IMR-90 (cell line): ENCODE results near the gene PITRM1. TPM values are rescaled to one million over a fixed set of nuclear protein-coding genes. Genes with fewer than 3 reads are reported as not detected.

Experiments
- ATAC-seq: fragments of 200-7000 bp; cut with Tn5 transposase; 2 replicates; pipeline ENCODE4 v1.9.1; 2020; ENCODE audit warnings: low read depth, mild to moderate bottlenecking, moderate library complexity
- BruUV-seq: library from RNA; stranded (reverse); fragments of 400-500 nt; replicated peaks from 2 replicates; lab custom pipeline; 2021; lab: Mats Ljungman, UMichigan
- CTCF ChIA-PET: fragments of 300-600 bp; formaldehyde crosslinking; extraction: SDS; loops from one replicate; lab custom pipeline; 2021; ENCODE audit warnings: antibody characterized with exemption; lab: Yijun Ruan, JAX
- POLR2A ChIA-PET: fragments of 300-600 bp; sonication (Branson Sonifier 250); formaldehyde crosslinking; loops from one replicate; lab custom pipeline; 2022; ENCODE audit warnings: antibody characterized with exemption; ENCODE audit not compliant: unreplicated experiment; lab: Charles Lee
- DNase-seq: peaks from one replicate; pipeline ENCODE4 v3.0.0; 2013
- H2AFZ ChIP-seq: replicated peaks from 2 replicates; pipeline ENCODE3; 2013; ENCODE audit warnings: low read length, mild to moderate bottlenecking; ENCODE audit not compliant: poor library complexity
- H2AK5ac ChIP-seq: 2 replicates; pipeline ENCODE4 v1.6.1; 2013; ENCODE audit warnings: low read depth, low read length, inconsistent platforms
- H2AK9ac ChIP-seq: replicated peaks from 2 replicates; pipeline ENCODE3; 2013; ENCODE audit warnings: mild to moderate bottlenecking, low read depth, low read length, moderate library complexity; ENCODE audit not compliant: poor library complexity
- H2BK120ac ChIP-seq: 2 replicates; pipeline ENCODE4 v1.6.1; 2013; ENCODE audit warnings: low read depth, low read length, inconsistent platforms
- H2BK15ac ChIP-seq: 3 replicates; pipeline ENCODE4 v1.6.1; 2013; ENCODE audit warnings: low read depth, low read length, inconsistent platforms
- H2BK20ac ChIP-seq: 2 replicates; pipeline ENCODE4 v1.6.1; 2013; ENCODE audit warnings: low read depth, mild to moderate bottlenecking, inconsistent platforms, low read length, moderate library complexity
- H2BK5ac ChIP-seq: 2 replicates; pipeline ENCODE4 v1.6.1; 2013; ENCODE audit warnings: mild to moderate bottlenecking, low read depth, low read length, inconsistent platforms; ENCODE audit not compliant: poor library complexity, severe bottlenecking
- H3K14ac ChIP-seq: replicated peaks from 2 replicates; pipeline ENCODE4 v1.6.1; 2013; ENCODE audit warnings: low read depth, low read length, inconsistent platforms
- H3K18ac ChIP-seq: 2 replicates; pipeline ENCODE4 v1.6.1; 2013; ENCODE audit warnings: low read depth, low read length, control low read depth
- H3K23ac ChIP-seq: 2 replicates; pipeline ENCODE4 v1.6.1; 2013; ENCODE audit warnings: low read depth, low read length, inconsistent platforms
- H3K27ac ChIP-seq: 2 replicates; pipeline ENCODE4 v1.5.1; 2013; ENCODE audit warnings: mild to moderate bottlenecking, control low read depth, low read length; ENCODE audit not compliant: insufficient read depth
- H3K27me3 ChIP-seq: 2 replicates; pipeline ENCODE4 v1.6.1; 2013; ENCODE audit warnings: low read length; ENCODE audit not compliant: control insufficient read depth, insufficient read depth
- H3K36me3 ChIP-seq: 2 replicates; pipeline ENCODE4 v1.6.1; 2013; ENCODE audit warnings: low read length, mixed read lengths; ENCODE audit not compliant: control insufficient read depth, insufficient read depth
- H3K4ac ChIP-seq: 2 replicates; pipeline ENCODE4 v1.6.1; 2013; ENCODE audit warnings: low read depth, low read length, inconsistent platforms
- H3K4me1 ChIP-seq: 2 replicates; pipeline ENCODE4 v1.6.1; 2013; ENCODE audit warnings: low read length, mixed read lengths; ENCODE audit not compliant: control insufficient read depth, insufficient read depth
- H3K4me2 ChIP-seq: 2 replicates; pipeline ENCODE4 v1.6.1; 2013; ENCODE audit warnings: low read depth, mild to moderate bottlenecking, control low read depth, low read length, moderate library complexity
- H3K4me3 ChIP-seq: 2 replicates; pipeline ENCODE4 v1.5.1; 2013; ENCODE audit warnings: low read depth, mild to moderate bottlenecking, control low read depth, low read length, moderate library complexity; ENCODE audit not compliant: insufficient read depth
- H3K56ac ChIP-seq: 2 replicates; pipeline ENCODE4 v1.6.1; 2013; ENCODE audit warnings: low read length, inconsistent platforms; ENCODE audit not compliant: insufficient read depth; ENCODE audit errors: extremely low read depth
- H3K79me1 ChIP-seq, 2 experiments: 2 replicates each; pipeline ENCODE4 v1.6.1; 2013; ENCODE audit warnings: low read length in 2 of 2, inconsistent platforms in 1 of 2, low read depth in 1 of 2
- H3K9ac ChIP-seq: 2 replicates; pipeline ENCODE4 v1.6.1; 2013; ENCODE audit warnings: low read depth, low read length, control low read depth
- H3K9me1 ChIP-seq: 2 replicates; pipeline ENCODE4 v1.6.1; 2013; ENCODE audit warnings: low read length, inconsistent platforms; ENCODE audit not compliant: insufficient read depth
- H3K9me3 ChIP-seq: 2 replicates; pipeline ENCODE4 v1.6.1; 2013; ENCODE audit warnings: low read length; ENCODE audit not compliant: control insufficient read depth, insufficient read depth
- H4K20me1 ChIP-seq: 2 replicates; pipeline ENCODE4 v1.6.1; 2013; ENCODE audit warnings: low read length, inconsistent platforms; ENCODE audit not compliant: insufficient read depth
- H4K5ac ChIP-seq: 2 replicates; pipeline ENCODE4 v1.6.1; 2013; ENCODE audit warnings: mild to moderate bottlenecking, low read depth, low read length, control low read depth
- H4K8ac ChIP-seq, 2 experiments: 2 replicates each; pipeline ENCODE4 v1.6.1; 2013; ENCODE audit warnings: low read depth in 2 of 2, low read length in 2 of 2, control low read depth in 1 of 2, inconsistent platforms in 1 of 2
- H4K91ac ChIP-seq: 2 replicates; pipeline ENCODE4 v1.6.1; 2013; ENCODE audit warnings: low read depth, low read length, inconsistent platforms; ENCODE audit not compliant: insufficient read depth
- BHLHE40 ChIP-seq: fragments of 150-350 bp; IDR thresholded peaks from 2 replicates; pipeline ENCODE4 v1.6.1; 2016; ENCODE audit warnings: mild to moderate bottlenecking, low read depth, low read length
- FOS ChIP-seq: fragments of 150-350 bp; IDR thresholded peaks from 2 replicates; pipeline ENCODE4 v1.6.1; 2016; ENCODE audit warnings: low read depth, low read length
- MAFK ChIP-seq: IDR thresholded peaks from 2 replicates; pipeline ENCODE4 v1.6.1; 2012; ENCODE audit warnings: low read depth, low read length, improper control_type of control experiment
- NFE2L2 ChIP-seq: fragments of 150-350 bp; IDR thresholded peaks from 2 replicates; pipeline ENCODE4 v1.6.1; 2016; ENCODE audit warnings: low read depth, mild to moderate bottlenecking, low read length
- POLR2A ChIP-seq: IDR thresholded peaks from 2 replicates; pipeline ENCODE4 v1.6.1; 2012; ENCODE audit warnings: mild to moderate bottlenecking, low read depth, low read length
- RCOR1 ChIP-seq: IDR thresholded peaks from 2 replicates; pipeline ENCODE4 v1.6.1; 2012; ENCODE audit warnings: mild to moderate bottlenecking, low read length, improper control_type of control experiment; ENCODE audit not compliant: insufficient replicate concordance
- SMC3 ChIP-seq: fragments of 150-350 bp; IDR thresholded peaks from 2 replicates; pipeline ENCODE4 v1.6.1; 2016; ENCODE audit warnings: low read depth, mild to moderate bottlenecking, antibody characterized with exemption, low read length, moderate library complexity
- WGBS, 2 experiments: methylation state at CpG; one replicate each; pipeline versions ENCODE4 v1.1.5 to v1.1.7; 2013; ENCODE audit warnings: missing lambda C conversion rate in 2 of 2; ENCODE audit not compliant: insufficient read length in 1 of 2; ENCODE audit errors: extremely low coverage in 2 of 2; 5-methylcytosine and 5-hydroxymethylcytosine counted together
- dilution Hi-C: fragments of 300-500 bp; cut with HindIII; formaldehyde crosslinking; loops from one replicate; pipeline ENCODE4 v1.14.3; 2018; ENCODE audit warnings: low sequenced_read_pairs; ENCODE audit not compliant: unreplicated experiment
- in situ Hi-C: fragments of 300-500 bp; cut with MboI; formaldehyde crosslinking; loops from 3 replicates; pipeline ENCODE4 v1.14.3; 2019; ENCODE audit warnings: low sequenced_read_pairs, inconsistent platforms, mixed read lengths
- intact Hi-C: fragments of 100-400 bp; cut with micrococcal nuclease; formaldehyde crosslinking; loops from 2 replicates; pipeline ENCODE4 v1.10.0; 2022
- polyA plus RNA-seq, 3 experiments: library from polyadenylated mRNA; depleted of rRNA; stranded (reverse); fragments of >200 nt; gene quantifications; 2 replicates each; pipeline ENCODE4 v1.2.3, GENCODE V29; 2012; ENCODE audit warnings: low replicate concordance in 1 of 3
- total RNA-seq: library from RNA; depleted of rRNA; stranded (reverse); fragments of >200 nt; gene quantifications from 2 replicates; pipeline ENCODE4 v1.2.3, GENCODE V29; 2012
- TF ChIP-seq, protein P1 (sequence below): fragments of 150-350 bp; IDR thresholded peaks from 2 replicates; pipeline ENCODE4 v1.6.1; 2016; ENCODE audit warnings: low read depth, mild to moderate bottlenecking, low read length, moderate library complexity, borderline replicate concordance

Gene PITRM1
- total and polyA plus RNA-seq, 2 of the 4 experiments (the other 2 are of a cell fraction): 97.1 to 124 TPM

DNA sequence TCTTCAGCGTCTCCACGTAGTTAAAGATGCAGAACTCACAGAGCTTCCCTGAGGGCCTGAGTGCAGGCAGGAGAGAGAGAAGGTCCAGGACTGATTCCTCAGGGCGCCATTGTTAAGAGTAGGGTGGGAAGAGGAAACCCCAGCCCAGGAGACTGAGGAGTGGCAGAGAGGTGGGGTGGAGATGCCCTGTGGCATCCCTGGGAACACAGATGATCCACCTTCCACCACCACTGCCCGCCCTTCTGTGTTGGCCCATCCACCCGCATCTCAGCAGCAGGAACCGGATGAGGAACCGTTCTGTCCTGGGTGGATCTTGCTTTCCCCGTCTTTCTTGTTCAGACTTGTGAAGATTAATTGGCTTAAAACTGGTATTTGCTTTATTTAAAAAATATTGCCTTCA lies 56.9 kb downstream of the PITRM1 start:
- Histone ChIP-seq H3K9me1 (peaks cover 8% of the 10 kb centered on the region), H3K14ac (no peak overlapping the region), H4K20me1 (peaks cover 20% of the 10 kb centered on the region), H4K91ac (no peak overlapping the region), H4K5ac (no peak overlapping the region), H3K4me3 (no peak overlapping the region), H2AK5ac (no peak overlapping the region), H3K9me3 (no peaks in the 10 kb centered on the region), H3K27me3 (no peaks in the 10 kb centered on the region), H3K4me1 (no peaks in the 10 kb centered on the region), H2AK9ac (no peak overlapping the region), H3K27ac (no peak overlapping the region), H2BK20ac (no peak overlapping the region), H2BK15ac (no peak overlapping the region), H2BK120ac (no peak overlapping the region), H3K4ac (no peak overlapping the region), H4K8ac (no peak overlapping the region), H3K56ac (no peak overlapping the region), H3K23ac (no peak overlapping the region), H3K9ac (no peak overlapping the region), H3K79me1 (peaks cover 50 to 56% of the 10 kb centered on the region in 2 experiments), H2AFZ (no peak overlapping the region), H3K4me2 (no peak overlapping the region), H3K36me3 (peaks cover 82% of the 10 kb centered on the region), H2BK5ac (no peak overlapping the region), H3K18ac (no peak overlapping the region)
- in situ Hi-C loops: no loop called here
- intact Hi-C loops: no loop called here
- ChIA-PET CTCF (no interaction called here), POLR2A (no interaction called here)
- ATAC-seq: no peak
- no peak for DNase-seq
- BruUV-seq: no TSS peak
- dilution Hi-C loops: no loop called here
- WGBS, 2 experiments: 93% methylated on average over 2 of the region's 8 CpGs; no CpG with 5 or more reads in 1 of the 2 experiments
- TF ChIP-seq RCOR1 (no peak), MAFK (no peak), FOS (no peak), POLR2A (no peak), BHLHE40 (no peak), SMC3 (no peak), NFE2L2 (no peak)
- TF ChIP-seq, protein P1, sequence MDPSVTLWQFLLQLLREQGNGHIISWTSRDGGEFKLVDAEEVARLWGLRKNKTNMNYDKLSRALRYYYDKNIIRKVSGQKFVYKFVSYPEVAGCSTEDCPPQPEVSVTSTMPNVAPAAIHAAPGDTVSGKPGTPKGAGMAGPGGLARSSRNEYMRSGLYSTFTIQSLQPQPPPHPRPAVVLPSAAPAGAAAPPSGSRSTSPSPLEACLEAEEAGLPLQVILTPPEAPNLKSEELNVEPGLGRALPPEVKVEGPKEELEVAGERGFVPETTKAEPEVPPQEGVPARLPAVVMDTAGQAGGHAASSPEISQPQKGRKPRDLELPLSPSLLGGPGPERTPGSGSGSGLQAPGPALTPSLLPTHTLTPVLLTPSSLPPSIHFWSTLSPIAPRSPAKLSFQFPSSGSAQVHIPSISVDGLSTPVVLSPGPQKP: no peak
